Urothelium cell line (cell line): Measurements from ENCODE around the gene TTBK1.

Experiments
- DNase-seq: peaks from one replicate; pipeline ENCODE4 v3.0.0; 2011; ENCODE audit warnings: low spot score, mixed read lengths
- FAIRE-seq: peaks from 2 replicates; lab custom pipeline; 2011; peaks lifted over from hg19 to GRCh38; lab: Jason Lieb, UNC

Gene TTBK1

DNA sequence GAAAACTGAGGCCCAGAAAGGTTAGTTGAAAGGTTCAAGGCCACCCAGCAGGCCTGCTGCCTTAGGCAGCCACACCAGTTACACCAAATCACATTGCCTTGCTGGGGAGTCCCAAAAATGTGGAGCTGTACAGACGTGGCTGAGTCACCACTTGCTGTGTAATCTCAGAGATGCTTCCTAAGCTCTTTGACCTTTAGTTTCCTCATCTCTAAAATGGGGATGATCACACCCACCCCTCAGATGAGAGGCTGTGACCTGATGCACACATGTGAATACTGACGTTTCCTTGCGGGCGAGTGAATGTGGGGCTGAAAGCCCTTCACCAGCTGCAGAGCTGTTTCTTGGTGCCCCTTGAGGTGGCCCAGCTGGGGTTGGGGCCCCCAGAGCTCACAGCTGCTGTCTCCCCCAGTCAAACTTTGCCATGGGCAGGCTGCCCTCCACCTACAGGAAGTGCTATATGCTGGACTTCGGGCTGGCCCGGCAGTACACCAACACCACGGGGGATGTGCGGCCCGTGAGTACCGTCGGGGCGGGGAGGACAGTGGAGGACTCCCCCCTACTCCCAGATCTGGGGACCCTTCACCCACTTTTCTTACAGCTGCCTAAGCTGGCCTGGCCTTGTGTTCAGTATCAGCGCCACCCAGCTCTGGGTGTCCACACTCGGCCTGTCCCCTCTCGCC, 11.0 kb downstream of the TTBK1 start:
- no peak for DNase-seq
- FAIRE-seq, result peak; percentile 20

- DNase-seq (no peak), FAIRE-seq (no peak)
Measured at GRCh38 chr6:43254846-43255245, 11.6 kb downstream of the TTBK1 start.

DNA sequence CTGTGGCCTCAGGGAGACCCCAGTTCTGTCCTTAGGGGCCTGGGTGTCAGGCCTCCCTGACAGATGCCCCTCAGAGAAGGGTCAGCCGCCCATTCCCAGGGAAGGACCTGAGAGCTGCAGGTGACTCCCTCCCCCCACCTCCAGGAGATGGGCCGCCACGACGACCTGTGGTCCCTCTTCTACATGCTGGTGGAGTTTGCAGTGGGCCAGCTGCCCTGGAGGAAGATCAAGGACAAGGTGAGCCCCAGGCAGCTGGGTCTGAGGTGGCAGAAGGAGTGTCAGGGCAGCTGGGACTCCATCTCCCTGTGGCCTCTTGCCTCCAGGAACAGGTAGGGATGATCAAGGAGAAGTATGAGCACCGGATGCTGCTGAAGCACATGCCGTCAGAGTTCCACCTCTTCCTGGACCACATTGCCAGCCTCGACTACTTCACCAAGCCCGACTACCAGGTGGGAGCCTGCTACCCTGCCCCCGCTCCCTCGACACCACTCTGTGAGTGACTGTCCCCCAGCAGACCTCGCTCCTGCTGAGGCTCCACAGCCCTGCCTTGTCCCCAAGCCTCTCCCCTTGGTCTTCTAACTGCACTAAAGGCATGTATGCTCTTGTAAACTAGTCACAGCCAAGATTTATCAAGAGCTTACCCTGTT, 12.2 kb downstream of the TTBK1 start:
- no peak for DNase-seq
- no peak for FAIRE-seq

- FAIRE-seq, result no peak
Measured at GRCh38 chr6:43256670-43257366, 13.5 kb downstream of the TTBK1 start.

DNA sequence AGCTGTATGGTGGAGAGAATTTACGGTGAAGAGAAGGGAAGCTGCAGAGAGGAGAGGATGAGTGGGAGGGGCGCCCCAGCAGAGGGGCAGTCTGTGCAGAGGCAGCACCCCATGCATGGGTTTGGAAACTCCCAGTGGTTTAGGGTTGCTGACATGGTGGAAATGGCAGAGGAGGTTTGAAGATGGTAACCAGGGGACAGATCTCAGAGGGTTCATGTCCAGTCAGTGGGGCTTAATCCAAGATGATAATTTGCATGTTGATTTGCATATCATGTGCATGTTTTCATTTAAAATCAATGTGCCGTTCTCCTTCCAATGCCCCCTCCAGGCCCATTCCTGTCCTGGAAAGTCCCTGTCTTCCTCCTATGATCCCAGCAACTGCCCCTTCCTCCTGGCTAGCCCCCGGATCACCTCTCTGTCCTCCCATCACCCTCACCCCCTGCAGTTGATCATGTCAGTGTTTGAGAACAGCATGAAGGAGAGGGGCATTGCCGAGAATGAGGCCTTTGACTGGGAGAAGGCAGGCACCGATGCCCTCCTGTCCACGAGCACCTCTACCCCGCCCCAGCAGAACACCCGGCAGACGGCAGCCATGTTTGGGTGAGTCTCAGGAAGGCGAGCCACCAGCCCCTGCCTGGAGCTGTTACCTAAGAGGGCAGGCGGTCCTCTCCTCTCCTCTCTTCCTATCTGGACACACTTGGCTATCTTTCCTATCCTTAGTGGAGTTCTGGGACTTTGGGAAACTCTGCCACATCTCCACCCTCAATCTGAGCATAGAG, 14.3 kb downstream of the TTBK1 start:
- DNase-seq (no peak), FAIRE-seq (no peak)

More at GRCh38 chr6:43256670-43257366, 13.5 kb downstream of the TTBK1 start:
- DNase-seq, result no peak

DNA sequence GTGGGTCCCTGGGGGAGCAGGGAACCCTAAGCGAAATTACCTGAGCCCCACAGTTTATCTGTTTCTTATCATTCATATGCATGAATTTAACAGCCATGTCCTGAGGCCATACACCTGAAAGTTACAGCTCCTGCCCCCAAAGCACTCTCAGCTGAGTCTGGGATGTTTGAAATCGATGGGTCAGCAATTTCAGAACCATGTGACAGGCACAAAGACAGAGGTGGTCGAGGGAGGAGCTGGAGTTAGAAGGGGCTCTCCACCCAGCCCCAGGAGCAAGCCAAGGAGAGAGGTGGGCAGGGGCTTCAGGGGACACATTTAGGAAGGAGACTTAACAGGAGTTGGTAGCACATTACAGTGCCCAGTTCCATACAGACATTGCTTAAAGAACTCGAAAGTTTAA, 14.9 kb downstream of the TTBK1 start:
- no peak for DNase-seq
- no peak for FAIRE-seq

DNA sequence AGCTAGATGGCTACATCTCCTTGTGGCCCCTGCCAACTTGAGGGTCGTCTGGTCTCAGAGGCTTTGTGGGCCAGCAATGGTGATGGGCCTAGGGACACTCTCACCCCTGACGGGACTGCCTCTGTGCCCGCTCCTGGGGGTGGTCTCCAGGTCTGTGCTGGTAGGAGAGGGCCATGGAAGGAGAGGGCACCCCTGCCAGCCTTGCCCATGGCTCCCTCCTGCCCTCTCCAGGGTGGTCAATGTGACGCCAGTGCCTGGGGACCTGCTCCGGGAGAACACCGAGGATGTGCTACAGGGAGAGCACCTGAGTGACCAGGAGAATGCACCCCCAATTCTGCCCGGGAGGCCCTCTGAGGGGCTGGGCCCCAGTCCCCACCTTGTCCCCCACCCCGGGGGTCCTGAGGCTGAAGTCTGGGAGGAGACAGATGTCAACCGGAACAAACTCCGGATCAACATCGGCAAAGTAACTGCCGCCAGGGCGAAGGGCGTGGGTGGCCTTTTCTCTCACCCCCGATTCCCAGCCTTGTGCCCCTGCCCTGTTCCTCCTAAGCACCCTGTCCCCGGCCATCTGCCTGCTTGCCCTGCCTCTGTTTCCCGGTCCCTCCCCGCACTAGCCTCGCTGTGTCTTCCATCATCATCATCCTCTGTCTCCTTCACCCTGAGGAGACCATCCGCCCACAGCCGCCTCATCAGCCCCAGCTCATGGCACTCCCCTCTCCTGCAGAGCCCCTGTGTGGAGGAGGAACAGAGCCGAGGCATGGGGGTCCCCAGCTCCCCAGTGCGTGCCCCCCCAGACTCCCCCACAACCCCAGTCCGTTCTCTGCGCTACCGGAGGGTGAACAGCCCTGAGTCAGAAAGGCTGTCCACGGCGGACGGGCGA, 15.8 kb downstream of the TTBK1 start:
- no peak for FAIRE-seq
- DNase-seq, result no peak

DNA sequence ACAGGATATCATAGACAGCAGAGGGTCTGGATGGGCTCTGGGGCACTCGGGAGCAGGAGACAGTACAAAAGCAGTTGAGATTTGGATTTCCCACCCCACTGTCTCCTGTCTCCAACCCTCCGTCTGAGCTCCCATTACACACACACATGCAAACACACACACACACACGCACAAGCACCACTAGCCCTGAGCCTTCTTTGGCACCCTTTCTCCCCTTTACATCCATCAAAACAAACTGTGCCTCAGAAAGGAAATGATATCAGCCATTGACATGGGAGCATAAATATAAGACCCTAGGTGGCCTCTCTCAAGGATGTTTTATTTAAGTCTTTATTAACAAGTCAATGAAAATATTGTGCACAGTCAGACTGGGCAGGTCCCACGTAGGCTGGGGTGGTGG, 17.5 kb downstream of the TTBK1 start:
- FAIRE-seq (no peak), DNase-seq (no peak)

GRCh38 chr6:43261198-43261597, 17.9 kb downstream of the TTBK1 start:
- no peak for FAIRE-seq

DNA sequence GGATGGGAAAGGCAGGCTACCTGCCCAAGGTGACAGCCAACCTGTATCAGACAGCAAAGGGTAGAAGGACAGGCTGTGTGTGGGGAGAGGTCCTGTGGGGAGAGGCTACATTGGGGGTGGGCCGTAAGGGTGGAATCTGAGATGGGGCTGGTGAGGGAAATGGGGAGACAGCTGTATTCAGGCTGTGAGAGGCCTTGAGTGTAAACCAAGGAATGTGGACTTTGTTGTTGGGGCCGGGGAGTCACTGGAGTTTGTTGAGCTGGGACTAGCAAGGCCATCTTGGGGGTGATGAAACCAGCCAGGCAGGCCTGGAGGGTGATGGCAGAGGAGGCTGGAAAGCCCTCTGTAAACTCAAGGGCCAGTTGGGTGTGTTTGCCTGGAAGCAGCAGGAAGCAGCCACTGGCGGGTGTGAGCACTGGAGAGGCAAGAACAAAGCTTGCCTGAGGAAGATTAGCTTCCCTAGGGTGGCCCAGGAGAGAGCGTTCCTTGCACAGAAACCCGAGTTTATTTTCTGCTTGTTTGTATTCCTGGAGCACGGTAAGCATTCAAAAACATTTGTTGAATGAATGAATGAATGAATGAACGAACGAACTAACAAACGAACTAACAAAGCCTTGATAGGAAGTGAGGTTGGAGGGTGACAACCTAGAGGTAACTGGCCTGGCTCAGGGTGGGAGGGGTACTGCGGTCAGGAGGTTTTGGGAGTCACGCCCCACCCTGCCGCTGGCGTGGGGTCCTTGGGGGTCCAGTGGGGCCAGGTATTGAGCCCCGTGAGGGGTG, 18.9 kb downstream of the TTBK1 start:
- FAIRE-seq, result no peak
- no peak for DNase-seq

More at GRCh38 chr6:43261198-43261597, 17.9 kb downstream of the TTBK1 start:
- no peak for DNase-seq

DNA sequence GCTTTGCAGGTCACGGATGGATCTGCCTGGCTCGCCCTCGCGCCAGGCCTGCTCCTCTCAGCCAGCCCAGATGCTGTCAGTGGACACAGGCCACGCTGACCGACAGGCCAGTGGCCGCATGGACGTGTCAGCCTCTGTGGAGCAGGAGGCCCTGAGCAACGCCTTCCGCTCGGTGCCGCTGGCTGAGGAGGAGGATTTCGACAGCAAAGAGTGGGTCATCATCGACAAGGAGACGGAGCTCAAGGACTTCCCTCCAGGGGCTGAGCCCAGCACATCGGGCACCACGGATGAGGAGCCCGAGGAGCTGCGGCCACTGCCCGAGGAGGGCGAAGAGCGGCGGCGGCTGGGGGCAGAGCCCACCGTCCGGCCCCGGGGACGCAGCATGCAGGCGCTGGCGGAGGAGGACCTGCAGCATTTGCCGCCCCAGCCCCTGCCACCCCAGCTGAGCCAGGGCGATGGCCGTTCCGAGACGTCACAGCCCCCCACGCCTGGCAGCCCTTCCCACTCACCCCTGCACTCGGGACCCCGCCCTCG, 19.6 kb downstream of the TTBK1 start:
- DNase-seq (no peak), FAIRE-seq (no peak)

- FAIRE-seq (no peak), DNase-seq (peak; percentile 86)
Measured at GRCh38 chr6:43263314-43264178, 20.3 kb downstream of the TTBK1 start.

DNA sequence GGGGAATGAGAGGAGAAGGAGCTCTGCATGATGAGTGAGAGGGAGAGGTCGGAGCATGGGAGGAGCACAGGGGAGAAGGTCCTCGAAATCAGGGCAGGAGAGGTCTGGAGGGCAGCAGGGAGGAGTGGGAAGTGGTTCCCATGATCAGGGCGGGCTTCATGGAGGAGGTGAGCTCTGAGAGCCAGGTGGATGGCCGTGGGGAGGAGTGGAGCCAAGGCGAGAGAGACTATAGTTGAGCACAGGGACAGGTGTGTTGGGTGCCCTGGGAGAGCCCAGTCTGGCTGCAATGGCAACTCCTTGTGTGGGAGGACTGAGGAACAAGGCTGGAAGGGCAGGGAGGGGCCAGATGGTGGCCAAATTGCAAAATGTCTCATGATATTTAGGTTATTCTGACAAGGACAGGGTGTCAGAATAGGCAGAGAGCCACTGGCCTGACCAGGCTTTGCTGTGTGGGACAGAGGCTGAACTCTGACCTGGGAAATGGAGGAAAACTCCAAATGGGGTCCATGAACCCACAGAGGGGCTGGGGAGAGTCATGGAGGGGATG, 21.4 kb downstream of the TTBK1 start:
- no peak for FAIRE-seq
- DNase-seq, result no peak

DNA sequence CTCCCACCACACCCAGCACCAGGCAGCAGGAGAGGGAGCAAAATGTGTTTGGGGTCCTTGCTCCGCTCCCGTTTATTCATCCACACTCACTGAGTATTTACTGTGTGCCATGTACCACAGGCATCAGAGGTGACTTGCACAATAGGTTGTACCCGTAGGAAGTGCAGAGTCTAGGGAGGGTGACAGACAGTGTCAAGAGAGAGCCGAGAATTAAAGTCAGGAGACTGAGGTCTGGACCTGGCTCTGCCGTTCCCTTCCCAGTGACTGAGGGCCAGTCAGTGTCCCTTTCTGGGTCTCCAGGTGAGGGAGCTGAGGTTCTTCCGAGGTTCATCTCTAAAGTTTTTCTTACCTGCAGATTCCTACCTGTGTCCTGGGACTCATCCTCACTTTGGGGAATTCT, 22.3 kb downstream of the TTBK1 start:
- no peak for FAIRE-seq
- no peak for DNase-seq

DNA sequence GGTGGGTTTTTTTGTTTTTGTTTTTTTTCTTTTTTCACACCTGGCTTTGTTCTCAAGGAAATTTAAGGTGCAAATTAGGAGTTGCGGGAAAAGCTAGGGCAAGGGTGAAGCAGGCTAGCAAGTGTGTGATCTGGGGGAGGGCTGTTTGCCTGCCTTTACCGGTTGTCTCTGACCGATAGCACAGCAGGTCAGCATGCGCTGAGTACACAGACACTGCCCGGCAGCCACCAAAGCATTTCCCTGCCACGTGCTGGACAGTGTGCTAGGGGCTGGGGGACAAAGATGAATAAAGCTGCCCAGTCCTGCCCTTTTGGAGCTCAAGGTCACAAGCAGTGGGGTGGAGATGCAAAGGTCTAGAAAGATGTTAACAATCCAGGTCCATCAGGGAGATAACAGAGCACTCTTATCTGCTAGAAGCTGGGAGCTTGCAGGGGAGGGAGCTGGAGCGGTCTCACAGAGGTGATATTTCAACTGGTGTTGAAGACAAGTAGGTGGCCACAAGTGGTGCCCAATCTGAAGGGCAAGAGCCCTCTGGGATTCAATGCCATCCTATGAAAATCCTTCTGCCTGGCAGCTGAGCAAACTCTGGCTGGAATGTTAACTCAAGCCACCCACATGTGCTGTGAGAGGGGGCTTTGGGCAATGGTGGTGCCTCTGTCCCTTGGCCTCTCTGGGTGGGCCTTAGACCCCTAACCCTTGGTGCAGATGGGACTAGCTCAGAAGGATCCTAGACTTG, 24.5 kb downstream of the TTBK1 start:
- FAIRE-seq (no peak), DNase-seq (no peak)

GRCh38 chr6:43268355-43268700, 25.0 kb downstream of the TTBK1 start:
- no peak for DNase-seq
- no peak for FAIRE-seq

DNA sequence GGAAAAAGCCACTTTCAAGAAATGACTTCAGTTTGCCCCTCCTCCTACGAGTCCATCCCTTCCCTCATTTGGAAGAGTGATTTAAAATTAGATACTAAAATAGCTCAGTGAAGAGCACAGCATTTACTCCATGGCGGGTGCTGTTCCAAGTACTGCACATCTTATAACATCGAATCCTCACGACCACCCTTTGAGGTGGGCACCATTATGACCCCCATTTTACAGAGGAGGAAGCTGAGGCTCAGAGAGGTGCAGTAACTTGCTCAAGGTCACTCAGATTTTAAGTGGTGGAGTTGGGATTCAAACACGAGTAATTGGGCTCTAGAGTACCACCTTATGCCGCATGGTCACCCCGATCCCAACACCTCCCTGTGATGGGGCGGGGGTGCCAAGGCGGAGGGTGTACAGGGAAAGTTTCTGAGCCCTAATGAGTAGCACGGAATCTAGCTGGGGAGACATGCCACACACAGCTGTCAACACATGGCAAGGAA, 25.5 kb downstream of the TTBK1 start:
- DNase-seq (no peak), FAIRE-seq (no peak)
